NCI-H2107 treated with DMSO at 0.1 percent for 48 hours (cell line): Measurements from ENCODE around the gene CES1.
"Not testable (repeated sequence)": the region's sequence is repeated elsewhere in the genome, so short reads cannot be mapped to it uniquely, and the experiment has no call there.

Experiments used
- DNase-seq: peaks from one replicate; lab custom pipeline; 2025; ENCODE audit not compliant: unreplicated experiment; lab: John Stamatoyannopoulos, UW

CES1 gene

GRCh38 chr16:55792934-55793374, 39.9 kb downstream of the CES1 start:
- not testable (repeated sequence) for DNase-seq

- DNase-seq: not testable (repeated sequence)
Observed at GRCh38 chr16:55791512-55791911, 41.4 kb downstream of the CES1 start.

- DNase-seq: not testable (repeated sequence)
Observed at GRCh38 chr16:55790240-55790639, 42.7 kb downstream of the CES1 start.

- not testable (repeated sequence) for DNase-seq
Observed at GRCh38 chr16:55782793-55783091, 50.2 kb downstream of the CES1 start.

GRCh38 chr16:55782091-55782792, 50.7 kb downstream of the CES1 start:
- DNase-seq: not testable (repeated sequence)

DNA sequence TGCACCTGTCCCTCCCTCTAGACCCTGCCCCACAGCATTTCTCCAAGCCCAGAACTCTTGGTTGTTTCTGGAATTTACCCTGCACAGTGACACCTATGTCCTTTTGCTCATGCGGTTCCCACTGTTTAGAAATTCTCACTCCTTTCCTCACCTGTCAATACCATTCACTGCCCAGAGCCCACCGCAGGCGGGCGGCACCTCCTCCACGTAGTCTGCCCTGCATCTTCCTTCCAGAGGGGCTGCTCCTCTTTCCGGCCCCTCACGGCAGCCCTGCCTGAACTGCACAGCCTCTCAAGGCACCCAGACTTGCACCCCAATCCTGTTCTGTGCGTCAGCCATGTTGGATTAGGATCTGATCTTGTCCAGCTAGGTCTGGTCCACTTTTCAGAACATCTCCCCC, 51.4 kb downstream of the CES1 start:
- not testable (repeated sequence) for DNase-seq

DNA sequence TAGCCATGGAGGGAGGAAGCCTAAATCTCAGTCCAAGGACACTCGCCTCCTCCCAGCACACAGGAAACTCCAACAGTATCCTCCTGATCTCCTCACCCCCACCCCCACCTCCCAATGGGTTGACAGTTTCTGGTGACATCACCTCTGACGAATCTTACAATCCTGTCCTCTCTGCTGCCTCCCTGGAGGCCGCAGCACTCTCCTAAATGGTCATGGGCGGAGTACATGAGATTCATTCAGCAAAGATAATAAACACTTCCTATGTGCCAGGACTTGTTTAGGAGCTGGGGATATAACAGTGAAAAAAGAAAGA, 52.8 kb downstream of the CES1 start:
- not testable (repeated sequence) for DNase-seq

DNA sequence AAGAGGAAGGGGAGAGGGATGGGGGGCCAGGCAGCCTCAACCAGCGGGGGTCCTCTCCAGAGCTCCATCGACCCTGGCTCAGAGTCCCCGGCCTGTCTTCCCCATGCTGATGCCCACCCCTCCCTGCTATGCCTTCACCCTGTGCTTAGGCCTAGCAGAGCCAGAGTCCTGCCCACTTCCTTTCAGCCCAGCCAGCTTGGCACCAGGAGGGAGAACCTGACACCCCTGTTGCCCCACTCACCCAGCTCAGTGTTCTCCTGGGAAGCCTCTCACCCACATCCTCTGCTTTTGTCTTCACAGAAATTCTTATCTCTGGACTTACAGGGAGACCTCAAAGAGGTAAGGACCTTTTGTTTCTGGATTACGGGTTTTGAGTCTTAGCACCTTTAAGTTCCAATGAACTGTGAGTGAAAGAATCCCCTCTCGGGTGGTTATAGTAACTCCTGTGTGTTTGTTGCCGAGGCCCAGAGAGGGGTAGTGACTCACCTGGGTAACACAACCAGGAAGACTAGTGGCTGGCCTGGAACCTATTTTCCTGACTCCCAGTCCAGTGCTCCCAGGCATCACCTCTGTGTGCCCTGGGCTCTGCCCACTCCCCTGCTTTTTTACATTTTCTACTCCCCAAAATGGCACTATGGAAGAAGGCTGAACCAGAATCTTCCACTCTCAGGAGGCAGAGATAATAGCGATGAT, 53.3 kb downstream of the CES1 start:
- no peak for DNase-seq

DNA sequence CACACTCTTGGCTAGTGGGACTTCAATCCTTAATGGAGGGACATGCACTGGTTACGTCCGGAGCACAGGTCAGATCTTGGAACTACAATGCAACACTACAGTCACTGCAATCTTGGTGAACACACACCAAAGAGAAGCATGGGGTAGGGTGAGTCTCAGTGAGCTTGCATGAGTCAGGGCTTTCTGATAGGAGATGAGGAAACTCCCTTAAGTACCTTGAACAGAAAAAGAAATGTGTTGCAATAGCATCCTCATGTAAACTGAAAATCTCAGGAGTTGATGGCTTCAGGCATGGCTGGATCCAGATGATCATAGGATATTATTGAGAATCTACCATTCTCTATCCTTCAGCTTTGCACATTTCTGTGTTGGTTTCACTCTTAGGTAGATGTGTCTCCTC, 54.1 kb downstream of the CES1 start:
- DNase-seq: no peak

DNA sequence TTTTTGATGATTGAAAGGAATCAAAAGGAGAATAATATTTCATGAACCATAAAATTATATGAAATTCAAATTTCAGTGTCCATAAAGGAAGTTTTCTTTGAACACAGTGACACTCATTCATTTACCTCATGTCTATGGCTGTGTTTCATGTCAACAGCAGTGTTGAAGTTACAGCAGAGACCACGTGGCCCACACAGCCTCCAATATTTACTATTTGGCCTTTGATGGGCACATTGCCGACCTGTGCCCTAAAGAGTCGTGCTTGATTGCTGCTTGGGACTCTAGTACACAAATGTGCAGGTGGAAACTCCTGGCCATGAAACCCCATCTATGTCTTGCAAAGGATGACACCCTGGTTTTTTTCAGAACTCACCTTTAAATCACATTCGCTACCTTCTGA, 57.0 kb downstream of the CES1 start:
- DNase-seq: no peak

GRCh38 chr16:55773859-55774549, 58.9 kb downstream of the CES1 start:
- no peak for DNase-seq

GRCh38 chr16:55765161-55765560, 67.7 kb downstream of the CES1 start:
- DNase-seq: no peak

DNA sequence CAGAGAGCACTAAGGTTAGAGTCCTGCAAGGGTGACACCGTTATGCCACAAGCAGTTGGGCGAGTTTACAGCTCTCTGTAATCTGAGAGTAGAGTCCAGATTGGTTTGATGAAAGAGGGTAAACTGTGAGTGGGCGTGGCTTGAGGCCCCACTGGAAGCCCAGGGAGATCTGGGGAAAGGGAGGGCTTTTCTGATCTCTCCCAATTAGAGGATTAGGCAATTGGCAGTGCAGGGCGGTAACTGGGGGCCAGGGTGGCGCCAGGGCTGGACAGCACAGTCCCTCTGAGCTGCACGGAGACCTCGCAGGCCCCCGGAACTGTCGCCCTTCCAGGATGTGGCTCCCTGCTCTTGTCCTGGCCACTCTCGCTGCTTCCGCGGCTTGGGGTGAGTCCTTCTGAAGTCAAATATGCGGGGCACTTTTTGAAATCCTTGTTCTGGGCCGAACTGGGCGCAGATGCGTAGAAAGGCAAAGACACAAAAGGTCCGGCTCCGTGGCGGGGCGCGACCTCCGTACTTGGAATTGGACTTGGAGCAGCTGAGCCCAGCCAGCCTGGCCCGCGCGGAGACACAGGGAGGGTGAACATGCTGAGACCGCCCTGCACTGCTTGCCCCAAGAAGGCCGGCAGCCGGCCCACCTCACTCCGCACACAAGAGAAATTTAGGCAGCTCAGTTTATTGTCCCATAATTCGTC, 72.4 kb downstream of the CES1 start:
- DNase-seq: no peak

GRCh38 chr16:55759965-55760309, 73.0 kb downstream of the CES1 start:
- DNase-seq: not testable (repeated sequence)

DNA sequence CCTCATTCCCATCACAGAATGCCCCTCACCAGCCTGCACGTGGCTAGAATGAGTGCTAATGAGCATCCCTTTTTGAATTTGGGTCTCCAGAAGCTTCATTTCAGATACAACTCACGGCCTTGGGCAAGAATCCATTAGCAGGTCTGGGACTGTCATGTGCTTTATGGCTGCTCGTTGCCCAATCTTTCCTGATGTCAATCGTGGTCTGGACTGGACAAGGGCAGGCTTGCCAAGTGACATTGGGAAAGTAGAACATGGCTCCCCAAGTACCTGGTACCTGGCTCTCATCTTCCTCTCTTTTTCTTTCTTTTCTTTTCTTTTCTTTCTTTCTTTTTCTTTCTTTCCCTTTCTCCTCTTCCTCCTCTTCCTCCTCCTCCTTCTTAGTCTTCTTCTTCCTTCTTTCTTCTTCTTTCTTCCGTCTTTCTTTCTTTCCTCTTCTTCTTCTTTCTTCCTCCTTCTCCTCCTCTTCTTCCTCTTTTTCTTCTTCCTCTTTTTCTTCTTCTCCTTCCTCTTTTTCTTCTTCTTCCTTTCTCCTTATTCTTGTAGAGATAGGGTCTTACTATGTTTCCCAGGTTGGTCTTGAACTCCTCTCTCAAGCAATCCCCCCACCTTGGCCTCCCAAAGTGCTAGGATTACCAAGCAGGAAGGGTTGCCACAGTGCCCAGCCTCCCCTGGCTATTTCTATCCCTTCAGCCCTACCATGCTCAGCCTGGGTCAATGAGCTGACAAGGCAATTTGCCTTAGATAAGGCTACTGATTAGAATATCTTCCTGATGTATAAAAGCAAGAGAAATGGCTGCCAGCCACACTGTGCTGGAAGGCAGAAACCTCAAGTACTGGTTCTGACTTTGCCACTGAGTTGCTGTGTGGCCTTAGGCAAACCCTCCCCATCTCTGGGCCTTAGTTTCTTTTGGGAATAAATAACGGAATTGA, 75.0 kb downstream of the CES1 start:
- DNase-seq: not testable (repeated sequence)

DNA sequence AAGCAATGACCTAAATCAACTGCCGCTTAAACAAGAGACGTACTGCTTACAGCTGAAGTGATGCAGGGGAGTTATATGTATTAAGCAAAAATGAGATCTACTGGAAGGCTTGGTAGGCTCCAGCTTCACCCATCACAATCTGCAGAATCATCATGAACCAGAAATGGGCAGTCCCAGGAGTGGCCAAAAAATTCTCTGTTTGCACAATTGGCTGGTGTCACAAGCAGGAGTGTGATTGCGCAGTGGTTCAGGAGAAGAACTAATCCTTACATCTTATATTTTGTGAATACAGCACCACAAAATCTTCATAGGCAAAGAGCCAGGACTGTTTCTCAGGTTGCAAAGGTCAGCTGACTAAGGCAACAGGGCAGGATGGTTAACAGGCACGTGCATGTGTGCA, 75.9 kb downstream of the CES1 start:
- no peak for DNase-seq

- no peak for DNase-seq
Observed at GRCh38 chr16:55754056-55754455, 78.8 kb downstream of the CES1 start.

- DNase-seq: not testable (repeated sequence)
Observed at GRCh38 chr16:55753145-55753631, 79.7 kb downstream of the CES1 start.
